SK-N-SH (cell line): ENCODE results near the gene HSPA14.

Source experiments
- CHD2 ChIP-seq: fragments of 150-350 bp; IDR thresholded peaks from 2 replicates; pipeline ENCODE4 v1.6.1; 2018; ENCODE audit warnings: low read length; ENCODE audit not compliant: partially characterized antibody
- CTCF ChIP-seq: fragments of 200-600 bp; sonication (generic); IDR thresholded peaks from 2 replicates; pipeline ENCODE4 v1.6.1; 2017; ENCODE audit warnings: antibody characterized with exemption, mild to moderate bottlenecking, moderate library complexity
- EP300 ChIP-seq, 2 experiments: IDR thresholded peaks; 2 replicates each; pipeline versions ENCODE4 v1.4.0 to v1.6.1; 2012; ENCODE audit warnings: borderline replicate concordance in 1 of 2, low read depth in 1 of 2, low read length in 1 of 2
- EZH2phosphoT487 ChIP-seq: fragments of 200-600 bp; sonication (generic); IDR thresholded peaks from 2 replicates; pipeline ENCODE4 v1.6.1; 2017; ENCODE audit warnings: low read depth, mixed run types, mild to moderate bottlenecking, antibody characterized with exemption, moderate library complexity, borderline replicate concordance
- JUND ChIP-seq: IDR thresholded peaks from 2 replicates; pipeline ENCODE4 v1.4.0; 2012
- MAX ChIP-seq: IDR thresholded peaks from 2 replicates; pipeline ENCODE4 v1.4.0; 2012; ENCODE audit warnings: low read depth
- MEF2A ChIP-seq: IDR thresholded peaks from 2 replicates; pipeline ENCODE4 v1.4.0; 2012; ENCODE audit warnings: low read depth, borderline replicate concordance
- NFIC ChIP-seq: IDR thresholded peaks from 2 replicates; pipeline ENCODE4 v1.4.0; 2012; ENCODE audit warnings: borderline replicate concordance
- POLR2AphosphoS5 ChIP-seq: IDR thresholded peaks from 2 replicates; pipeline ENCODE4 v1.6.1; 2012; ENCODE audit warnings: low read depth, low read length
- REST ChIP-seq: IDR thresholded peaks from 2 replicates; pipeline ENCODE4 v1.6.1; 2012; ENCODE audit warnings: mild to moderate bottlenecking, low read depth, low read length, moderate library complexity
- RXRA ChIP-seq: IDR thresholded peaks from 2 replicates; pipeline ENCODE4 v1.4.0; 2012; ENCODE audit warnings: low read depth, mild to moderate bottlenecking, borderline replicate concordance
- SIN3A ChIP-seq: IDR thresholded peaks from 2 replicates; pipeline ENCODE4 v1.6.1; 2012; ENCODE audit warnings: low read depth, mild to moderate bottlenecking, low read length, moderate library complexity, borderline replicate concordance
- SMC3 ChIP-seq: IDR thresholded peaks from 2 replicates; pipeline ENCODE4 v1.6.1; 2012; ENCODE audit warnings: low read depth, low read length, improper control_type of control experiment

GRCh38 chr10:14855453-14855852, 17.3 kb downstream of the HSPA14 start:
- TF ChIP-seq CTCF (no peak), NFIC (no peak), RXRA (no peak), EP300 (IDR thresholded peaks at IDR 0.05; ENCODE audit: borderline replicate concordance in 1 of 2, low read depth in 1 of 2, low read length in 1 of 2) (no peak), SIN3A (no peak), MAX (no peak), REST (no peak), SMC3 (no peak), JUND (no peak), CHD2 (no peak), EZH2phosphoT487 (no peak), MEF2A (no peak), POLR2AphosphoS5 (no peak)
